A549 (cell line): ENCODE measurements around the gene TP53TG5. TPM values are rescaled to one million over a fixed set of nuclear protein-coding genes. Genes with fewer than 3 reads are reported as not detected.
A peak's percentile ranks its signal among the peaks of the same experiment; 100 is the strongest.

Source experiments
- ATAC-seq, 2 experiments: fragments of 200-7000 bp in 1 of 2; fragments of >200 bp in 1 of 2; cut with Nextera tagmentation in 1 of 2; cut with Tn5 transposase in 1 of 2; 3 replicates each; pipeline versions ENCODE4 v1.8.0 to v1.9.1; 2018 to 2020; ENCODE audit warnings: mild to moderate bottlenecking in 1 of 2, moderate library complexity in 1 of 2
- CTCF ChIA-PET: fragments of 300-600 bp; sonication (Branson Sonifier 250); formaldehyde crosslinking; extraction: SDS; loops from one replicate; lab custom pipeline; 2021; ENCODE audit warnings: antibody characterized with exemption, inconsistent platforms; lab: Yijun Ruan, JAX
- POLR2A ChIA-PET: fragments of 350-600 bp; formaldehyde crosslinking; extraction: SDS; loops from one replicate; lab custom pipeline; 2021; ENCODE audit warnings: antibody characterized with exemption, inconsistent platforms; lab: Yijun Ruan, JAX
- DNase-seq, 2 experiments: peaks; one replicate each; pipeline versions ENCODE4 v3.0.0 to v3.0.0-alpha.2; 2011 to 2016; ENCODE audit warnings: low read depth in 1 of 2, low spot score in 1 of 2
- FAIRE-seq: peaks from 2 replicates; lab custom pipeline; 2011; peaks lifted over from hg19 to GRCh38; lab: Jason Lieb, UNC
- H3K27ac ChIP-seq, 2 experiments: fragments of >200 bp; sonication (Bioruptor Twin); formaldehyde crosslinking; 3 replicates each; pipeline ENCODE4 v1.5.1; 2016 to 2017
- H3K4me1 ChIP-seq: fragments of >200 bp; sonication (Bioruptor Twin); formaldehyde crosslinking; 3 replicates; pipeline ENCODE4 v1.6.1; 2016
- H3K4me2 ChIP-seq: fragments of >200 bp; sonication (Bioruptor Twin); formaldehyde crosslinking; 3 replicates; pipeline ENCODE4 v1.6.1; 2016
- H3K4me3 ChIP-seq: fragments of >200 bp; sonication (Bioruptor Twin); formaldehyde crosslinking; 3 replicates; pipeline ENCODE4 v1.5.1; 2016
- H3K9me3 ChIP-seq: fragments of >200 bp; sonication (Bioruptor Twin); formaldehyde crosslinking; 3 replicates; pipeline ENCODE4 v1.6.1; 2016
- ATOH8 ChIP-seq: fragments of 250-450 bp; sonication (Bioruptor Pico); IDR thresholded peaks from 2 replicates; pipeline ENCODE4 v1.5.0; 2020; ENCODE audit warnings: low read depth, mild to moderate bottlenecking, moderate library complexity
- BCL3 ChIP-seq: fragments of >200 bp; sonication (Bioruptor Twin); formaldehyde crosslinking; IDR thresholded peaks from 3 replicates; pipeline ENCODE4 v1.6.1; 2016
- BHLHE40 ChIP-seq: IDR thresholded peaks from 2 replicates; pipeline ENCODE4 v1.6.1; 2012; ENCODE audit warnings: low read depth, low read length, inconsistent platforms
- CBX2 ChIP-seq: fragments of 200-600 bp; sonication (generic); IDR thresholded peaks from 2 replicates; pipeline ENCODE4 v1.6.1; 2016; ENCODE audit warnings: low read depth, mild to moderate bottlenecking, borderline replicate concordance
- CHD2 ChIP-seq: fragments of 150-350 bp; IDR thresholded peaks from 2 replicates; pipeline ENCODE4 v1.6.1; 2014; ENCODE audit warnings: low read length; ENCODE audit not compliant: partially characterized antibody
- CHD4 ChIP-seq: fragments of 200-600 bp; sonication (generic); IDR thresholded peaks from 2 replicates; pipeline ENCODE4 v1.6.1; 2016; ENCODE audit warnings: antibody characterized with exemption, mild to moderate bottlenecking, borderline replicate concordance
- CTCF ChIP-seq: fragments of >200 bp; sonication (Bioruptor Twin); formaldehyde crosslinking; IDR thresholded peaks from 3 replicates; pipeline ENCODE4 v1.5.1; 2016
- EHF ChIP-seq: fragments of 250-450 bp; sonication (Bioruptor Pico); IDR thresholded peaks from 2 replicates; pipeline ENCODE4 v1.5.0; 2020; ENCODE audit warnings: mild to moderate bottlenecking
- ESRRA ChIP-seq: fragments of 150-350 bp; IDR thresholded peaks from 2 replicates; pipeline ENCODE4 v1.6.1; 2014; ENCODE audit warnings: mild to moderate bottlenecking, low read length, borderline replicate concordance
- HOXA7 ChIP-seq: fragments of 250-450 bp; sonication (Bioruptor Pico); IDR thresholded peaks from 2 replicates; pipeline ENCODE4 v1.5.0; 2020; ENCODE audit warnings: mild to moderate bottlenecking, moderate library complexity
- JUN ChIP-seq, 2 experiments: fragments of >200 bp; sonication (Bioruptor Twin); formaldehyde crosslinking; IDR thresholded peaks; 2 replicates in 1 of 2; 3 replicates in 1 of 2; pipeline ENCODE4 v1.6.1; 2016 to 2017
- JUNB ChIP-seq: fragments of >200 bp; sonication (Bioruptor Twin); formaldehyde crosslinking; IDR thresholded peaks from 2 replicates; pipeline ENCODE4 v1.6.1; 2016
- KDM5A ChIP-seq: fragments of 200-600 bp; sonication (generic); IDR thresholded peaks from 2 replicates; pipeline ENCODE4 v1.6.1; 2016; ENCODE audit warnings: antibody characterized with exemption, mild to moderate bottlenecking
- MAX ChIP-seq: IDR thresholded peaks from 2 replicates; pipeline ENCODE4 v1.6.1; 2012
- NFE2L2 ChIP-seq: fragments of 150-350 bp; conservative IDR thresholded peaks from 2 replicates; pipeline ENCODE4 v1.6.1; 2014; ENCODE audit warnings: low read length
- PBX3 ChIP-seq: IDR thresholded peaks from 2 replicates; pipeline ENCODE4 v1.6.1; 2012
- PHF8 ChIP-seq: fragments of 200-600 bp; sonication (generic); IDR thresholded peaks from 2 replicates; pipeline ENCODE4 v1.6.1; 2016; ENCODE audit warnings: low read depth, mild to moderate bottlenecking, antibody characterized with exemption, moderate library complexity, borderline replicate concordance
- RAD21 ChIP-seq, 2 experiments: fragments of >200 bp in 1 of 2; sonication (Bioruptor Twin) in 1 of 2; formaldehyde crosslinking in 1 of 2; IDR thresholded peaks in 1 of 2; conservative IDR thresholded peaks in 1 of 2; 2 replicates in 1 of 2; 3 replicates in 1 of 2; pipeline ENCODE4 v1.6.1; 2012 to 2018; ENCODE audit warnings: inconsistent platforms in 1 of 2
- RCOR1 ChIP-seq: fragments of 150-350 bp; IDR thresholded peaks from 2 replicates; pipeline ENCODE4 v1.6.1; 2014; ENCODE audit warnings: antibody characterized with exemption, low read length, low read depth
- RFX5 ChIP-seq: fragments of 450-650 bp; IDR thresholded peaks from 2 replicates; pipeline ENCODE4 v1.7.1; 2014; ENCODE audit warnings: antibody characterized with exemption, mild to moderate bottlenecking, moderate library complexity
- SMC3 ChIP-seq: fragments of >200 bp; sonication (Bioruptor Twin); formaldehyde crosslinking; IDR thresholded peaks from 3 replicates; pipeline ENCODE4 v1.6.1; 2018; ENCODE audit warnings: inconsistent platforms
- TFCP2L1 ChIP-seq: fragments of 250-450 bp; sonication (Bioruptor Pico); IDR thresholded peaks from 2 replicates; pipeline ENCODE4 v1.5.0; 2021; ENCODE audit warnings: mild to moderate bottlenecking
- TP53 ChIP-seq: fragments of 250-450 bp; sonication (Bioruptor Pico); IDR thresholded peaks from 2 replicates; pipeline ENCODE4 v1.5.0; 2021; ENCODE audit warnings: mild to moderate bottlenecking, moderate library complexity
- WGBS: methylation state at CpG from one replicate; pipeline ENCODE4 v1.1.6; 2017; ENCODE audit errors: missing lambda C conversion rate; 5-methylcytosine and 5-hydroxymethylcytosine counted together
- polyA plus RNA-seq, 4 experiments: library from polyadenylated mRNA; depleted of rRNA in 3 of 4; stranded (reverse); fragments of >200 nt; fragmentation: RNase III in 1 of 4; extraction: RNeasy Plus Mini Kit Qiagen cat#74134 plus additional on column Dnase treatment in 1 of 4; gene quantifications; 2 replicates in 3 of 4; 3 replicates in 1 of 4; pipeline ENCODE4 v1.2.3, GENCODE V29; 2011 to 2017

The TP53TG5 gene
- polyA plus RNA-seq, 2 of the 4 experiments (the other 2 are of a cell fraction), result not detected

- FAIRE-seq (no peak), ATAC-seq (no peak), DNase-seq (no peak)
- peaks cover 6% of the 10 kb centered on the region for H3K9me3 ChIP-seq
- no peak overlapping the region for H3K27ac ChIP-seq
- no peak overlapping the region for H3K4me2 ChIP-seq
- TF ChIP-seq CTCF (no peak), ATOH8 (CRISPR knock-in tag) (no peak), JUNB (no peak), PHF8 (no peak)
- WGBS, result 69% methylated on average over 4 of the region's 7 CpGs
- no peaks in the 10 kb centered on the region for H3K4me1 ChIP-seq
- no peak overlapping the region for H3K4me3 ChIP-seq
- CTCF ChIA-PET, result interaction anchor here (0.6 to 4.4 kb wide), 7 partner anchors 12 to 197 kb away, joined by 3 to 32 read pairs (median 5); partner anchors contain the start of genes DBNDD2 and SYS1
- POLR2A ChIA-PET, result no interaction called here
Observed at GRCh38 chr20:45395114-45395415, 16.9 kb upstream of the TP53TG5 start.

DNA sequence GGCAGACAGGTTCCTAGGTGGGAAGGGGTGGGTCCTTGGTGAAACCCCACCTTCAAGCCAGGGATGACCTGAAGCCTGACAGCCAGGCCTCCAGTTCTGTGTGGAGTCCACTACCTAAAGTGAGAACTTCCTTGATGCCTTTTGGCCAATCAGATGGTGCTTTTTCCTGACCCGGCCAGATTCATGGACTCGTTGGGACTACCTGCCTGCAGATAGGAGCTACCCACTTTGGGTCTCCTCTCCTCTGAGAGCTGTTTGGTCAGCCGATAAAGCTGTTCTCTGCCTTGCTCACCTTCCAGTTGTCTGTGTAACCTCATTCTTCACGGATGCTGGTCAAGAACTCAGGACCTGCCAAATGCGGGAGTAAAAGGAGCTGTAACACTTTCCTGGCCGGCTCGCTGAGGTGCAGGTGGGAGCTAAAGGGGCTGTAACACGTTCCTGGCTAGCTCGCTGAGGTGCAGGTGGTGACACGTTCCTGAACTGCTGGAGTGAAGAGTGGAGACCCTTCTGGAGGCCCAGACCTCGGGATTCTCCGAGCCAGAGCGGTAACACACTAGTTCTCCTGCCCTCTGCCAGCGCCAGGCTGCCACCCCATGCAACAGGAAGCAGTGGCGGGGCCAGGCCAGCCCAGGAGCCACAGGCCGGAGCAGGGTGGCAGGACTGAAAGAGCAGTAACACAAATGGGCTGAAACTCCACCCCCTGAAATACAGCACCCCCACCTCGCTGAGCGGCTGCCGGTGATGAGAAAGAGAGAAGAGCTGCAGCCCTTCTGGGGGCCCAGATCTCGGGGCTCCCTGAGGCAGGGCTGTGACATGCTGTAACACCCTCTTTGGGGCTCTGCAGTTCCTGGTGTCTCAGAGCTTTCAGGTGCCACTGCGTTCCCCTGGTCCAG lies 16.3 kb upstream of the TP53TG5 start:
- DNase-seq, result no peak
- WGBS, result 72% methylated on average over 16 of the region's 21 CpGs
- TF ChIP-seq BHLHE40 (no peak), TP53 (CRISPR knock-in tag) (no peak), EHF (CRISPR knock-in tag) (no peak), CBX2 (no peak), RCOR1 (no peak), CHD4 (no peak)
- CTCF ChIA-PET, result interaction anchor here (0.6 to 4.4 kb wide), 7 partner anchors 12 to 198 kb away, joined by 3 to 32 read pairs (median 5); partner anchors contain the start of genes DBNDD2 and SYS1
- H3K9me3 ChIP-seq, result no peaks in the 10 kb centered on the region; the same call in 1 of the 3 replicates
- H3K4me2 ChIP-seq, result no peak overlapping the region
- H3K4me1 ChIP-seq, result no peaks in the 10 kb centered on the region
- no peak overlapping the region for H3K27ac ChIP-seq
- ATAC-seq, result no peak
- POLR2A ChIA-PET, result no interaction called here
- no peak for FAIRE-seq
- H3K4me3 ChIP-seq, result no peak overlapping the region

- no peak for FAIRE-seq
- WGBS, result 66% methylated on average over 3 of the region's 3 CpGs
- H3K9me3 ChIP-seq, result no peaks in the 10 kb centered on the region
- TF ChIP-seq KDM5A, result no peak
- no peak for TF ChIP-seq TP53 (CRISPR knock-in tag)
- TF ChIP-seq CHD2, result no peak
- no peak for TF ChIP-seq JUNB
- no peak for TF ChIP-seq HOXA7 (CRISPR knock-in tag)
- TF ChIP-seq BCL3, result no peak
- TF ChIP-seq JUN (IDR thresholded peaks at IDR 0.05), result no peak
- no peak for TF ChIP-seq TFCP2L1 (CRISPR knock-in tag)
- no peak for TF ChIP-seq MAX
- no peak for TF ChIP-seq ESRRA
- no peak for TF ChIP-seq PBX3
- no peak for TF ChIP-seq NFE2L2
- TF ChIP-seq RAD21 (conservative IDR thresholded peaks at IDR 0.05 in 1 of 2, IDR thresholded peaks at IDR 0.05 in 1 of 2), result 0 out of 5 replicates have a peak, but pooled peaks have one; percentile 13 to 20
- TF ChIP-seq CTCF, result peak; percentile 21; the same call in 1 of the 3 replicates
- no peak for TF ChIP-seq RFX5
- TF ChIP-seq SMC3, result no peak
- ChIA-PET CTCF (interaction anchor here (0.6 to 4.4 kb wide), 9 partner anchors 10 to 379 kb away, joined by 3 to 32 read pairs (median 7); partner anchors contain the start of genes DBNDD2 and SYS1), POLR2A (interaction anchor here (0.6 to 1.2 kb wide), 2 partner anchors 13 to 23 kb away, joined by 4 to 5 read pairs; partner anchors contain the start of gene PIGT)
- H3K27ac ChIP-seq, result no peak overlapping the region
- no peaks in the 10 kb centered on the region for H3K4me1 ChIP-seq
- no peak overlapping the region for H3K4me3 ChIP-seq
- H3K4me2 ChIP-seq, result no peak overlapping the region
- no peak for DNase-seq
- no peak; a peak in 1 of 6 replicates for ATAC-seq
Observed at GRCh38 chr20:45392733-45393132, 14.6 kb upstream of the TP53TG5 start.
